Measurements from ENCODE around the gene SMARCC2. TPM values are rescaled to one million over a fixed set of nuclear protein-coding genes. Genes with fewer than 3 reads are reported as not detected.
A peak's percentile ranks its signal among the peaks of the same experiment; 100 is the strongest.

SMARCC2 gene
- total and polyA plus RNA-seq, 9 of the 15 experiments (the other 6 are each of a cell fraction or from before 2014, with no cell fraction given): 11.9 to 86.0 (median 36.6) TPM

GRCh38 chr12:56119361-56119796 is 69.9 kb downstream of the SMARCC2 start (continued):
- TF ChIP-seq REST (IDR thresholded peaks at IDR 0.05; ENCODE audit: borderline replicate concordance) (peak; percentile 77), REST (CRISPR knock-in tag; IDR thresholded peaks at IDR 0.05; ENCODE audit: low read depth) (no peak), ARID3A (IDR thresholded peaks at IDR 0.05; ENCODE audit: borderline replicate concordance, low read depth, low read length) (0 out of 2 replicates have a peak, but pooled peaks have one; percentile 20), TRIM28 (IDR thresholded peaks at IDR 0.05) (peak; percentile 33; the same call in 1 of the 2 replicates), UBTF (IDR thresholded peaks at IDR 0.05; ENCODE audit: borderline replicate concordance in 1 of 2, low read depth in 2 of 2, low read length in 2 of 2) (no peak), ESRRA (IDR thresholded peaks at IDR 0.05; ENCODE audit: borderline replicate concordance, low read depth) (0 out of 2 replicates have a peak, but pooled peaks have one; percentile 45), VEZF1 (CRISPR knock-in tag; IDR thresholded peaks at IDR 0.05) (peak; percentile 87), ZC3H11A (IDR thresholded peaks at IDR 0.05; ENCODE audit: low read depth, low read length) (no peak), MITF (IDR thresholded peaks at IDR 0.05) (peak; percentile 62; the same call in 1 of the 2 replicates), SMARCA4 (IDR thresholded peaks at IDR 0.05) (0 out of 2 replicates have a peak, but pooled peaks have one; percentile 25)

All from K562 (cell line).